Fibroblast of lung (primary cell): ENCODE measurements around the gene HOXC5. TPM values are rescaled to one million over a fixed set of nuclear protein-coding genes. Genes with fewer than 3 reads are reported as not detected.

ENCODE experiments used
- DNase-seq, 2 donors: peaks; one replicate each; pipeline versions ENCODE4 v3.0.0 to v3.0.0-alpha.2; 2010; ENCODE audit warnings: low read depth in 2 of 2
- H2AFZ ChIP-seq: 2 replicates; pipeline ENCODE4 v1.5.1; 2012; ENCODE audit warnings: low read length, control low read depth, inconsistent platforms
- H3K27ac ChIP-seq: 2 replicates; pipeline ENCODE4 v1.5.1; 2011; ENCODE audit warnings: low read length, control low read depth; ENCODE audit not compliant: insufficient read depth
- H3K27me3 ChIP-seq: 2 replicates; pipeline ENCODE4 v1.5.1; 2011; ENCODE audit warnings: mild to moderate bottlenecking, low read length; ENCODE audit not compliant: control insufficient read depth, insufficient read depth
- H3K36me3 ChIP-seq: 2 replicates; pipeline ENCODE4 v1.5.1; 2011; ENCODE audit warnings: low read length; ENCODE audit not compliant: control insufficient read depth, insufficient read depth
- H3K4me1 ChIP-seq: 2 replicates; pipeline ENCODE4 v1.5.1; 2011; ENCODE audit warnings: low read length; ENCODE audit not compliant: control insufficient read depth, insufficient read depth; ENCODE audit errors: extremely low read depth
- H3K4me2 ChIP-seq: 2 replicates; pipeline ENCODE4 v1.5.1; 2011; ENCODE audit warnings: low read length, control low read depth; ENCODE audit not compliant: insufficient read depth; ENCODE audit errors: extremely low read depth
- H3K4me3 ChIP-seq, 4 experiments: fragments of 200-600 bp in 1 of 4; sonication (generic) in 1 of 4; replicated peaks in 1 of 4; 2 replicates each; pipeline ENCODE4 v1.5.1; 2011 to 2016; ENCODE audit warnings: low read length in 4 of 4, low read depth in 3 of 4, mild to moderate bottlenecking in 3 of 4, control low read depth in 2 of 4, inconsistent platforms in 1 of 4, mixed read lengths in 1 of 4; ENCODE audit not compliant: insufficient read depth in 1 of 4; ENCODE audit errors: control extremely low read depth in 1 of 4
- H3K79me2 ChIP-seq: 2 replicates; pipeline ENCODE4 v1.5.1; 2012; ENCODE audit warnings: mild to moderate bottlenecking, low read length, inconsistent platforms; ENCODE audit not compliant: control insufficient read depth, insufficient read depth
- H3K9ac ChIP-seq: 2 replicates; pipeline ENCODE4 v1.5.1; 2011; ENCODE audit warnings: mild to moderate bottlenecking, low read length, control low read depth; ENCODE audit not compliant: insufficient read depth
- H3K9me3 ChIP-seq: 2 replicates; pipeline ENCODE4 v1.5.1; 2012; ENCODE audit warnings: low read depth, low read length; ENCODE audit not compliant: control insufficient read depth, insufficient read depth
- H4K20me1 ChIP-seq: 2 replicates; pipeline ENCODE4 v1.5.1; 2011; ENCODE audit warnings: low read length; ENCODE audit not compliant: control insufficient read depth, insufficient read depth; ENCODE audit errors: extremely low read depth
- EZH2 ChIP-seq: IDR thresholded peaks from 2 replicates; pipeline ENCODE4 v1.5.1; 2012; ENCODE audit warnings: low read length, control low read depth, mild to moderate bottlenecking; ENCODE audit errors: missing control alignments
- polyA plus RNA-seq, 2 donors: library from polyadenylated mRNA; depleted of rRNA in 1 of 2; stranded (reverse) in 1 of 2; unstranded in 1 of 2; fragments of >200 nt; gene quantifications; 2 replicates each; pipeline ENCODE4 v1.2.1, GENCODE V29; 2011 to 2012; ENCODE audit warnings: missing spikeins in 1 of 2
- total RNA-seq: library from RNA; depleted of rRNA; stranded (reverse); fragments of >200 nt; gene quantifications from 2 replicates; pipeline ENCODE4 v1.2.1, GENCODE V29; 2014
- TF ChIP-seq, protein P1 (sequence below), 2 donors: IDR thresholded peaks in 1 of 2; conservative IDR thresholded peaks in 1 of 2; 1 replicate in 1 of 2; 2 replicates in 1 of 2; pipeline ENCODE4 v1.5.1; 2011 to 2012; ENCODE audit warnings: low read length in 2 of 2, control low read depth in 1 of 2, inconsistent platforms in 1 of 2, low read depth in 1 of 2, mild to moderate bottlenecking in 1 of 2

HOXC5 gene
- total and polyA plus RNA-seq, 2 donors (not counting 1 experiment from before 2014, with no cell fraction given): under 0.01 to 0.07 TPM

DNA sequence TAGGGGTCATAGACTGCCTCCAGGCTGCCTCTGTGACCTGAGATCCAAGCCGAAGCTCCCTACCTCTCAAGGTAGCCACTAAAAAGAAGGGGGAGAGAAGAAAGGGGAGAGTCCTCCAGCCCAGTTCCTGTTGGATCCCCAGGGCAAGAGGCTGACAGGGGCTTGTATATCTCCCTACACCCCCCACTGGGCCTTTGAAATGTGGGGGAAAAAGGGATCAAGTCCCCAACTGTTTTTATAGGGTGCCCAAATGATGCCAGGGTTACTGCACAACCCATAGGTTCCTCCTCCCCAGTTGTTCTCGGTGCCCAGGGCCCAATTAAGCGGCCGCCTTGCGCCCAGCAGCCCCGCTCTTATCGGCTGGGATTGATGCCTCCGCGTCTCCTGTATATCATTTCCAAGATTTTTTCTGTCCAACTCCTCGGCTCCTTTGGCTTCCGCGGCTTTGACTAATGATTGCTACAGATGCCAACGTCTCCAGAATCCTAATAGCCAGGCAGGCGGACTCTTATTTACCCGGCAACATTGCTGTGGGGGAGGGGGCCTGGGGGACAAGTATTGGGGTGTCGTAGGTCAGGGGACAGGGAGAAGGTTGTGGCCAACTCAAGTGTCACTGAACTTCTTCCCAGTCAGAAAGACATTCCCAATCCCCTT lies 13.1 kb downstream of the HOXC5 start:
- no peaks in the 10 kb centered on the region for H3K79me2 ChIP-seq
- H3K36me3 ChIP-seq: no peaks in the 10 kb centered on the region
- no peak overlapping the region for H3K4me3 ChIP-seq
- TF ChIP-seq, protein P1, sequence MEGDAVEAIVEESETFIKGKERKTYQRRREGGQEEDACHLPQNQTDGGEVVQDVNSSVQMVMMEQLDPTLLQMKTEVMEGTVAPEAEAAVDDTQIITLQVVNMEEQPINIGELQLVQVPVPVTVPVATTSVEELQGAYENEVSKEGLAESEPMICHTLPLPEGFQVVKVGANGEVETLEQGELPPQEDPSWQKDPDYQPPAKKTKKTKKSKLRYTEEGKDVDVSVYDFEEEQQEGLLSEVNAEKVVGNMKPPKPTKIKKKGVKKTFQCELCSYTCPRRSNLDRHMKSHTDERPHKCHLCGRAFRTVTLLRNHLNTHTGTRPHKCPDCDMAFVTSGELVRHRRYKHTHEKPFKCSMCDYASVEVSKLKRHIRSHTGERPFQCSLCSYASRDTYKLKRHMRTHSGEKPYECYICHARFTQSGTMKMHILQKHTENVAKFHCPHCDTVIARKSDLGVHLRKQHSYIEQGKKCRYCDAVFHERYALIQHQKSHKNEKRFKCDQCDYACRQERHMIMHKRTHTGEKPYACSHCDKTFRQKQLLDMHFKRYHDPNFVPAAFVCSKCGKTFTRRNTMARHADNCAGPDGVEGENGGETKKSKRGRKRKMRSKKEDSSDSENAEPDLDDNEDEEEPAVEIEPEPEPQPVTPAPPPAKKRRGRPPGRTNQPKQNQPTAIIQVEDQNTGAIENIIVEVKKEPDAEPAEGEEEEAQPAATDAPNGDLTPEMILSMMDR (conservative IDR thresholded peaks at IDR 0.05 in 1 of 2, IDR thresholded peaks at IDR 0.05 in 1 of 2; ENCODE audit: low read depth in 1 of 2, low read length in 2 of 2): no peak
- no peak for TF ChIP-seq EZH2
- no peak overlapping the region for H2AFZ ChIP-seq
- no peaks in the 10 kb centered on the region for H3K9me3 ChIP-seq
- H4K20me1 ChIP-seq: no peaks in the 10 kb centered on the region
- no peaks in the 10 kb centered on the region for H3K4me1 ChIP-seq
- no peak for DNase-seq
- H3K4me2 ChIP-seq: no peak overlapping the region
- no peak overlapping the region for H3K9ac ChIP-seq
- H3K27me3 ChIP-seq: peaks cover 32% of the 10 kb centered on the region
- no peak overlapping the region for H3K27ac ChIP-seq

- no peaks in the 10 kb centered on the region for H3K36me3 ChIP-seq
- no peak overlapping the region for H3K9ac ChIP-seq
- peak; percentile 53 for TF ChIP-seq EZH2
- TF ChIP-seq, protein P1 (conservative IDR thresholded peaks at IDR 0.05 in 1 of 2, IDR thresholded peaks at IDR 0.05 in 1 of 2; ENCODE audit: low read depth in 1 of 2, low read length in 2 of 2): no peak
- no peaks in the 10 kb centered on the region for H3K4me1 ChIP-seq
- H3K4me2 ChIP-seq: no peak overlapping the region
- no peaks in the 10 kb centered on the region for H4K20me1 ChIP-seq
- no peak overlapping the region for H3K27ac ChIP-seq
- no peak overlapping the region for H2AFZ ChIP-seq
- no peak for DNase-seq
- H3K9me3 ChIP-seq: no peaks in the 10 kb centered on the region
- H3K4me3 ChIP-seq: no peak overlapping the region
- H3K79me2 ChIP-seq: no peaks in the 10 kb centered on the region
- H3K27me3 ChIP-seq: peaks cover 30% of the 10 kb centered on the region
Observed at GRCh38 chr12:54046809-54047159, 13.9 kb downstream of the HOXC5 start.

DNA sequence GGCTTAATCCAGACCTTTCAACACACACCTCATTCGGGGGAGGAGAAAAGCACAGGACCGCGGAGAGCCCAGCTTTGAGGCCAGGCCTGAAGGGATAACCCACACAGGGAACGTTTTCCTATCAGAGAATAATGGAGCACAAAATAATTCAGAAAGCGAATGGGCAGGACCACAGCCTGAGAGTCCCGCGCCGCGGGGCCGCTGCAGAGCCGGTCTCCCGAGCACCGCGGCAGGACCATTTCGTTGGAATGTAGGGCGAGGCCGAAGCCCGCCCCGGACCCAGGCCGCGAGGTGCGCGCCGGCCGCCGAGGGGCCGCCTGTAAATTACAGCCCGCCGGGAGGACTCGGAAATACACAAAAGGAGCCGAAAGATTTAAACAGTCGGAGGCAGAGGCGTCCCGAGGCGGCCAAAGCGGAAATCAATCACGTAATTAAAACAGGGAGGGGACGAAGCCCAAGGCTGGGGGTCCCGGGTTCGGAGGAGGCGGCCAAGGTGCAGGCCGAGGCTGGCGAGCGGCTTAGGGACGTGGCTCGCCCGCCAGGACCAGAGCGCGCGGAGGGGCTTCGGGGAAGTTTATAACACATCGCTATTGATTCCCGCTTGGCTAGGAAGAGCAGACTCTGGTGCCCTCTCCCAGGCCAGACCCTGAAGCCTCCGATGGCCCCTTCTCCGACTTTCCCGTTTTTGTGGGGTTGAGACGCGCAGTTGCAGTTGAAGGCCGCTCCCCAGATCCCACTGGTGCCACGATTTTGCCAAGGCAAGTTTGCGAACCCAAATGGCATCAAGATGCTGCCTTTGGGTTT lies 14.5 kb downstream of the HOXC5 start:
- no peak for DNase-seq
- Histone ChIP-seq H3K9me3 (no peaks in the 10 kb centered on the region), H3K79me2 (no peaks in the 10 kb centered on the region), H3K4me3 (no peak overlapping the region), H3K27me3 (peaks cover 30% of the 10 kb centered on the region), H3K4me1 (no peaks in the 10 kb centered on the region), H3K36me3 (no peaks in the 10 kb centered on the region), H3K4me2 (no peak overlapping the region), H3K9ac (no peak overlapping the region), H3K27ac (no peak overlapping the region), H2AFZ (no peak overlapping the region), H4K20me1 (no peaks in the 10 kb centered on the region)
- peak; percentile 69 for TF ChIP-seq EZH2
- TF ChIP-seq, protein P1 (conservative IDR thresholded peaks at IDR 0.05 in 1 of 2, IDR thresholded peaks at IDR 0.05 in 1 of 2; ENCODE audit: low read depth in 1 of 2, low read length in 2 of 2): no peak
